Psoas muscle (tissue), 8 donors: ENCODE data around the gene PSMD14. TPM values are rescaled to one million over a fixed set of nuclear protein-coding genes. Genes with fewer than 3 reads are reported as not detected.

Source experiments
- ATAC-seq, 4 donors: fragments of 200-7000 bp; cut with Tn5 transposase; one replicate each; pipeline ENCODE4 v1.9.1; 2020; ENCODE audit warnings: moderate library complexity in 3 of 4, mild to moderate bottlenecking in 2 of 4
- DNase-seq, 2 donors: peaks; one replicate each; pipeline ENCODE4 v3.0.0-alpha.2; 2020
- H3K27ac ChIP-seq: fragments of 200-600 bp; one replicate; pipeline ENCODE4 v1.8.0; 2022
- H3K27me3 ChIP-seq, 3 donors: fragments of 200-600 bp in 1 of 3; one replicate each; pipeline versions ENCODE4 v1.6.1 to v1.8.0; 2013 to 2022; ENCODE audit warnings: low read length in 2 of 3, mild to moderate bottlenecking in 2 of 3, moderate library complexity in 1 of 3; ENCODE audit not compliant: insufficient read depth in 3 of 3
- H3K36me3 ChIP-seq, 2 donors: fragments of 200-600 bp in 1 of 2; one replicate each; pipeline versions ENCODE4 v1.6.1 to v1.8.0; 2013 to 2022; ENCODE audit warnings: low read depth in 1 of 2, mild to moderate bottlenecking in 1 of 2, moderate library complexity in 1 of 2; ENCODE audit not compliant: insufficient read depth in 1 of 2
- H3K4me1 ChIP-seq: fragments of 200-600 bp; one replicate; pipeline ENCODE4 v1.8.0; 2022
- H3K4me3 ChIP-seq: fragments of 200-600 bp; one replicate; pipeline ENCODE4 v1.8.0; 2022; ENCODE audit warnings: mild to moderate bottlenecking
- H3K9me3 ChIP-seq: fragments of 200-600 bp; one replicate; pipeline ENCODE4 v1.8.0; 2022
- WGBS, 3 donors: extraction: QIAGEN DNeasy Blood & Tissue Kit; methylation state at CpG; one replicate each; pipeline versions ENCODE4 v1.1.6 to v1.1.7; 2013; 5-methylcytosine and 5-hydroxymethylcytosine counted together
- intact Hi-C, 2 donors: fragments of 100-400 bp; cut with DNase I; formaldehyde crosslinking; loops; one replicate each; pipeline versions ENCODE4 v1.11.0 to v1.14.2; 2022
- polyA plus RNA-seq, 3 donors: library from polyadenylated mRNA; stranded (reverse); fragments of 200-250 nt; gene quantifications; one replicate each; pipeline ENCODE4 v1.2.3, GENCODE V29; 2013
- total RNA-seq, 4 donors: library from RNA; stranded (reverse); fragmentation: NEBNext Ultra II Directional in 2 of 4; extraction: Animal tissue kit (Norgen Biotek cat#: 25700) in 2 of 4; gene quantifications; one replicate each; pipeline versions ENCODE4 v1.2.1 to v1.2.4, GENCODE V29; 2021 to 2023
- TF ChIP-seq, protein P1 (sequence below): fragments of 200-600 bp; IDR thresholded peaks from one replicate; pipeline ENCODE4 v1.8.0; 2022; ENCODE audit warnings: antibody characterized with exemption
- donor health status: healthy with polysubstance abuse.
- donor health status: DM: no; HTN: no; CAD: no; lungs with moderate emphysema.
- donor health status: Bipolar disorder and iron deficiency.
- donor health status: healthy.
- donor health status: DM: yes; HTN: yes; CAD: no.
- donor health status: DM: no; HTN: no; CAD: no.
- donor health status: DM: no; HTN: no; CAD: no.
- donor health status: DM: yes; HTN: yes; CAD: no.

PSMD14 gene
- total and polyA plus RNA-seq, 7 donors = 51.2 to 372 (median 109) TPM

DNA sequence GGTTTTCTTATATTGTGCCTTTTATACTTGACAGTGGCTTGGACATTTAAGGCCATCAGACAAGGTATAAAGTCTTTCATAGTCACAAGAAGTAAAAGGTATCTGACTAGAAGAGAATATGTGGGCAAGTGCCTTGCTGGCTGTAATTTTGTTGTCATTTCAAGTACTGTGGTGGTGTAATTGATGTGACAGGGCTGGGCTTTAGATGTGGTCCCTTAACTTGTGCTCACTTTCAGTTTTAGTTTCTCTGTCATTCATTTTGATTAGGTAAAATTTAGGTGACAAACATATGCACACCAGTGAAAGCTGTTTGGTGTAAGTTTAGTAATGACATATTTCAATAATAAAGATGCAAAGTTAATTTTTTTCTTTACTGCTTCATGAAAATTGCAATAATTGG lies 76.6 kb downstream of the PSMD14 start:
- DNase-seq (no peak), ATAC-seq (no peak)
- Histone ChIP-seq H3K4me1 (no peaks in the 10 kb centered on the region), H3K36me3 (peaks cover 0 to 21% of the 10 kb centered on the region in 2 donors), H3K27me3 (no peaks in the 10 kb centered on the region), H3K27ac (no peak overlapping the region), H3K9me3 (no peaks in the 10 kb centered on the region), H3K4me3 (no peak overlapping the region)
- intact Hi-C loops = loop anchor here in 1 of 2 donors (10.0 kb wide), 1 partner anchor 60 kb away; no protein-coding TSS in a partner anchor
- TF ChIP-seq, protein P1, sequence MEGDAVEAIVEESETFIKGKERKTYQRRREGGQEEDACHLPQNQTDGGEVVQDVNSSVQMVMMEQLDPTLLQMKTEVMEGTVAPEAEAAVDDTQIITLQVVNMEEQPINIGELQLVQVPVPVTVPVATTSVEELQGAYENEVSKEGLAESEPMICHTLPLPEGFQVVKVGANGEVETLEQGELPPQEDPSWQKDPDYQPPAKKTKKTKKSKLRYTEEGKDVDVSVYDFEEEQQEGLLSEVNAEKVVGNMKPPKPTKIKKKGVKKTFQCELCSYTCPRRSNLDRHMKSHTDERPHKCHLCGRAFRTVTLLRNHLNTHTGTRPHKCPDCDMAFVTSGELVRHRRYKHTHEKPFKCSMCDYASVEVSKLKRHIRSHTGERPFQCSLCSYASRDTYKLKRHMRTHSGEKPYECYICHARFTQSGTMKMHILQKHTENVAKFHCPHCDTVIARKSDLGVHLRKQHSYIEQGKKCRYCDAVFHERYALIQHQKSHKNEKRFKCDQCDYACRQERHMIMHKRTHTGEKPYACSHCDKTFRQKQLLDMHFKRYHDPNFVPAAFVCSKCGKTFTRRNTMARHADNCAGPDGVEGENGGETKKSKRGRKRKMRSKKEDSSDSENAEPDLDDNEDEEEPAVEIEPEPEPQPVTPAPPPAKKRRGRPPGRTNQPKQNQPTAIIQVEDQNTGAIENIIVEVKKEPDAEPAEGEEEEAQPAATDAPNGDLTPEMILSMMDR = no peak

DNA sequence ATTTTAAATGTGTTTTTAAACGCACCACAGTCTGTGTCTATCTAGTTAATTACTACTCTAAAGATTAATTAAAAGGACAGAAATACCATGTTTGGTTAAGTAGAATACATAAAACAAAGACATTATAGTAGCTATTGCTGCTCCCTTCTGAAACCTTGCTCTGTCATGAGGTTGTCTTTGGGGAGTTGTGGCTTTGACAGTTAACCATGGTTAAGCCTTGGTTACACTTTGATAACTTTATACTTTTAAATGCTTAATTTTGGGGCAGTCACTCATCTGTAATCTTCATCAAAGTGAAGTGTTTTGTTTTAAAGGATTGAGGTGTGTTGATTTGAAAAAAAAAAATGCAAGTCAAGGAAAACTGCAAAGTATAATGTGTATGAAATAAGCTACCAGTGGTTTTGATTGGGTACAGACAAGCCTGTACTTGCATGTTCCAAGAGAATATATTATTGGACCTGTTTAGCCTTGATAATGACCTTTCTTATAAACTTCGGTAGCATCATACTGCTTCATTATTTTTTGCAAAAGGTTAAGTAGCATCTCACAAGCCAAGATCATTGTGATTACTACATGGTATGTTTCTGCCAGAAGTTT lies 78.1 kb downstream of the PSMD14 start:
- peaks cover 0 to 28% of the 10 kb centered on the region in 2 donors for H3K36me3 ChIP-seq
- DNase-seq (no peak), ATAC-seq (no peak)
- intact Hi-C loops = loop anchor here in 1 of 2 donors (10.0 kb wide), 1 partner anchor 62 kb away; no protein-coding TSS in a partner anchor
- 80 to 90% (median 88%) methylated on average over 2 of the region's 2 CpGs for WGBS, 3 donors
- H3K4me3 ChIP-seq = no peak overlapping the region
- no peak overlapping the region for H3K27ac ChIP-seq
- H3K4me1 ChIP-seq = no peaks in the 10 kb centered on the region
- TF ChIP-seq, protein P1 = no peak
- no peaks in the 10 kb centered on the region for H3K27me3 ChIP-seq
- no peaks in the 10 kb centered on the region for H3K9me3 ChIP-seq

DNA sequence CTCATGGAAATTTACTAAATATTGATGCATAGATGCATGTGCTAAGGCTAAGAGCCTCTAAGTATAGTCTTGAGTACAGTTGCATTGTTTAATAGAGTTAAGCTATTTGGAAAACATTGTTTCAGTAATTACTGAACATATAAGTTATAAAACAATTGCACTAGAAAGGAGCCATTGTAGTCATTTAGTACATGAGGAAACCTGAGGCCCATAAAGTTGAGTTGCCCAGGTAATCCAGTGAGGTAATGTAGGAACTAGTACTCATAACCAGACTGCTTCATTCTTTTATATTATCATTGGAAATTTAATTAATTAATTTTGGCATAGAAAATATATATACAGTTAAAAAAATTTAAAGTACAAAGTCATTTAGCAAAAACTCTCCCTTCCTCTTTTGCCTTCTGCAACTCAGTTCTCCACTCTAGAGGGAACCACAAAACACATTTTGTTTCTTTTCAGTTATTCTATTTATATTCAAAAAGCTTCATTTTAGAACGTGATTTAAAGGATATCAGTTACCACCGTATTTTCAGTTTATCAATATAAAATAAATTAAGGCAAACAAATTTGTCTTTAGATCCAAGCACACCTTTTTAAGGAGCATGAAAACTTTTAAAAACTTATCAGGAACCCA lies 80.0 kb downstream of the PSMD14 start:
- WGBS, 3 donors = 89 to 95% (median 92%) methylated on average over 2 of the region's 2 CpGs
- Histone ChIP-seq H3K36me3 (peaks cover 0 to 43% of the 10 kb centered on the region in 2 donors), H3K9me3 (no peaks in the 10 kb centered on the region), H3K4me3 (no peak overlapping the region), H3K27me3 (no peaks in the 10 kb centered on the region), H3K27ac (no peak overlapping the region), H3K4me1 (no peaks in the 10 kb centered on the region)
- DNase-seq = no peak
- intact Hi-C loops = loop anchor here in 1 of 2 donors (10.0 kb wide), 1 partner anchor 63 kb away; no protein-coding TSS in a partner anchor
- TF ChIP-seq, protein P1 = no peak
- no peak for ATAC-seq

DNA sequence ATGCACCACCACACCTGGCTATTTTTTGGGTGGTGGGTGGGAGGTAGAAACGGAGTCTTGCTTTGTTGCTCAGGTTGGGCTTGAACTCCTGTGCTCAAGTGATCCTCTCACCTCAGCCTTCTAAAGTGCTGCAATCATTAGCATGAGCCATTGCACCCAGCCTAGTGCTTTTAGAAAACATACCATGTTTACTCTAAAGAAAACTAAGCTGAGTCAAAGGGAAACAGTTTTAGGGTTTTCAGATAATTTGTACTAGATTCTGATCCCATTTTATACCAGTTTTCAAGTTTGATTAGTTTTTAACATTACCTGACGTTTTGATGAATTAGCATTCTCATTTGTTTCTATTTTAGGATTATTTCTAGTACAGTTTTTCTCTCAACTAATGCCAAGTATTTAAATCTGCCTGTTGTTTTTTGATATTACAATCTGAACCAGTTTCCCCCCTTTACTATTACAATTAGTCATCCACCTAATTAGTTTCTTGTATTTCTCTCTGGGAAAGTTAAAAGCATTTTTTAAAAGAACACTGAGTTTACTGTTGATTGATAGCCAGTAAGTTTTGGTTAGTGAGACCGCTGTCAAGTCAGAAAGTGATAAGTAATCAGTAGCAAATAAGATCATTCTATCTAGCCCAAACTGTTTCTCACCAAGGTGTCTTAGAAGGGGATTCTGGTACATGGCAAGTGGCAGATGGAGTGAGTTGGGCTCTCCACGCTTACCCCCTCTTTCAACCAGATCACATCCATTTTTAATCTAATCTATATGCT lies 83.7 kb downstream of the PSMD14 start:
- TF ChIP-seq, protein P1 = no peak
- no peaks in the 10 kb centered on the region for H3K4me1 ChIP-seq
- intact Hi-C loops = no loop called here
- no peak overlapping the region for H3K4me3 ChIP-seq
- H3K27ac ChIP-seq = no peak overlapping the region
- no peaks in the 10 kb centered on the region for H3K27me3 ChIP-seq
- DNase-seq (no peak), ATAC-seq (no peak)
- H3K9me3 ChIP-seq = no peaks in the 10 kb centered on the region
- peaks cover 5 to 61% of the 10 kb centered on the region in 2 donors for H3K36me3 ChIP-seq
- 94 to 97% (median 95%) methylated on average over 4 of the region's 4 CpGs for WGBS, 3 donors
